K562 (cell line): ENCODE results near the gene FAM186B. TPM values are rescaled to one million over a fixed set of nuclear protein-coding genes. Genes with fewer than 3 reads are reported as not detected.

ENCODE experiments used
- ARNT ChIP-seq, 2 experiments: fragments of 450-650 bp; IDR thresholded peaks; 2 replicates each; pipeline ENCODE4 v1.6.1; 2016; ENCODE audit warnings: mild to moderate bottlenecking in 1 of 2
- CAMTA2 ChIP-seq: fragments of 250-450 bp; sonication (Bioruptor Pico); conservative IDR thresholded peaks from 2 replicates; pipeline ENCODE4 v1.5.1; 2022
- CBFB ChIP-seq: sonication (generic); formaldehyde crosslinking; IDR thresholded peaks from 2 replicates; pipeline ENCODE4 v1.4.0; 2020; ENCODE audit warnings: mild to moderate bottlenecking, missing genetic modification reagents
- DIDO1 ChIP-seq: fragments of 450-650 bp; IDR thresholded peaks from 2 replicates; pipeline ENCODE4 v1.6.1; 2016; ENCODE audit warnings: low read depth, missing biosample characterization, missing genetic modification characterization
- HDGF ChIP-seq: fragments of 450-650 bp; IDR thresholded peaks from 2 replicates; pipeline ENCODE4 v1.6.1; 2016
- HINFP ChIP-seq: fragments of 450-650 bp; conservative IDR thresholded peaks from 2 replicates; pipeline ENCODE4 v1.6.1; 2016; ENCODE audit warnings: missing genetic modification characterization, low read depth, mild to moderate bottlenecking, control low read depth, missing compliant biosample characterization
- HNRNPL ChIP-seq: fragments of 200-400 bp; formaldehyde crosslinking; IDR thresholded peaks from 2 replicates; pipeline ENCODE4 v1.6.1; 2017; ENCODE audit warnings: low read depth, mild to moderate bottlenecking, low read length
- KLF13 ChIP-seq: fragments of 450-650 bp; IDR thresholded peaks from 2 replicates; pipeline ENCODE4 v1.6.1; 2016; ENCODE audit warnings: missing genetic modification characterization, low read depth, mild to moderate bottlenecking, missing compliant biosample characterization, moderate library complexity, borderline replicate concordance
- MTA3 ChIP-seq: fragments of 450-650 bp; formaldehyde crosslinking; IDR thresholded peaks from 2 replicates; pipeline ENCODE4 v1.6.1; 2017; ENCODE audit warnings: mild to moderate bottlenecking, borderline replicate concordance
- NONO ChIP-seq, 2 experiments: fragments of 200-400 bp in 1 of 2; fragments of 450-650 bp in 1 of 2; formaldehyde crosslinking in 1 of 2; IDR thresholded peaks; 2 replicates each; pipeline ENCODE4 v1.6.1; 2017; ENCODE audit warnings: low read depth in 2 of 2, mild to moderate bottlenecking in 2 of 2, moderate library complexity in 2 of 2, low read length in 1 of 2
- NUFIP1 ChIP-seq: fragments of 450-650 bp; IDR thresholded peaks from 2 replicates; pipeline ENCODE4 v1.6.1; 2018; ENCODE audit not compliant: partially characterized antibody
- PCBP1 ChIP-seq: fragments of 200-400 bp; formaldehyde crosslinking; IDR thresholded peaks from 2 replicates; pipeline ENCODE4 v1.6.1; 2018; ENCODE audit warnings: mild to moderate bottlenecking, low read depth, low read length; ENCODE audit not compliant: poor library complexity, severe bottlenecking
- SRSF7 ChIP-seq: fragments of 200-400 bp; formaldehyde crosslinking; optimal IDR thresholded peaks from 2 replicates; pipeline ENCODE3; 2017; ENCODE audit warnings: mild to moderate bottlenecking, low read depth, low read length
- TCF3 ChIP-seq: sonication (generic); formaldehyde crosslinking; IDR thresholded peaks from 2 replicates; pipeline ENCODE4 v1.4.0; 2020; ENCODE audit warnings: mild to moderate bottlenecking, missing genetic modification reagents
- TCFL5 ChIP-seq: fragments of 250-450 bp; sonication (Bioruptor Pico); conservative IDR thresholded peaks from 2 replicates; pipeline ENCODE4 v1.6.1; 2021; ENCODE audit warnings: mild to moderate bottlenecking, moderate library complexity, matching md5 sums
- THAP7 ChIP-seq: fragments of 250-450 bp; sonication (Bioruptor Pico); IDR thresholded peaks from 2 replicates; pipeline ENCODE4 v1.5.0; 2021
- THRAP3 ChIP-seq: fragments of 450-650 bp; IDR thresholded peaks from 2 replicates; pipeline ENCODE4 v1.6.1; 2016; ENCODE audit warnings: mild to moderate bottlenecking, inconsistent platforms, borderline replicate concordance
- TOE1 ChIP-seq, 2 experiments: fragments of 450-650 bp in 1 of 2; sonication (generic) in 1 of 2; formaldehyde crosslinking in 1 of 2; IDR thresholded peaks; 2 replicates each; pipeline versions ENCODE4 v1.7.1 to v1.8.0; 2016 to 2022; ENCODE audit warnings: borderline replicate concordance in 2 of 2, mild to moderate bottlenecking in 2 of 2, antibody characterized with exemption in 1 of 2, inconsistent platforms in 1 of 2, low read depth in 1 of 2, missing genetic modification reagents in 1 of 2, moderate library complexity in 1 of 2
- VEZF1 ChIP-seq: fragments of 200-800 bp; sonication (Bioruptor generic); IDR thresholded peaks from 2 replicates; pipeline ENCODE4 v1.6.1; 2017; ENCODE audit warnings: missing genetic modification characterization, missing compliant biosample characterization
- ZBTB12 ChIP-seq: fragments of 250-450 bp; sonication (Bioruptor Pico); IDR thresholded peaks from 2 replicates; pipeline ENCODE4 v1.4.0; 2020
- ZEB2 ChIP-seq: fragments of 450-650 bp; IDR thresholded peaks from 2 replicates; pipeline ENCODE4 v1.6.1; 2016
- ZFX ChIP-seq: sonication (generic); formaldehyde crosslinking; IDR thresholded peaks from 2 replicates; pipeline ENCODE4 v1.8.0; 2022; ENCODE audit warnings: mild to moderate bottlenecking, missing genetic modification reagents, moderate library complexity
- ZNF408 ChIP-seq: fragments of 250-450 bp; sonication (Bioruptor Pico); IDR thresholded peaks from 2 replicates; pipeline ENCODE4 v1.4.0; 2020; ENCODE audit warnings: low read depth, mild to moderate bottlenecking, moderate library complexity
- ZNF644 ChIP-seq: fragments of 200-800 bp; sonication (Bioruptor generic); IDR thresholded peaks from 2 replicates; pipeline ENCODE4 v1.6.1; 2016; ENCODE audit warnings: low read depth, missing genetic modification characterization, missing compliant biosample characterization
- polyA plus RNA-seq, 8 experiments: library from polyadenylated mRNA; depleted of rRNA in 4 of 8; stranded (reverse) in 5 of 8; unstranded in 3 of 8; fragments of >200 nt; fragmentation: Nextera tagmentation in 2 of 8; fragmentation: Illumina TruSeq in 1 of 8; extraction: Ambion mirVana in 2 of 8; extraction: Trizol in 1 of 8; gene quantifications; 2 replicates each; pipeline versions ENCODE4 v1.2.1 to v1.2.3, GENCODE V29; 2011 to 2014; ENCODE audit warnings: inconsistent platforms in 1 of 8, missing spikeins in 1 of 8
- total RNA-seq, 7 experiments: library from RNA; depleted of rRNA in 6 of 7; stranded (reverse); fragments of >200 nt in 6 of 7; fragmentation: Illumina TruSeq in 2 of 7; extraction: Trizol in 2 of 7; gene quantifications; 2 replicates each; pipeline versions ENCODE4 v1.2.1 to v1.2.3, GENCODE V29; 2011 to 2021; ENCODE audit warnings: low replicate concordance in 1 of 7

Gene FAM186B
- total and polyA plus RNA-seq, 9 of the 15 experiments (the other 6 are each of a cell fraction or from before 2014, with no cell fraction given) = 0.07 to 0.42 (median 0.15) TPM

- TF ChIP-seq NONO (IDR thresholded peaks at IDR 0.05; ENCODE audit: low read depth in 2 of 2, low read length in 1 of 2) (no peak), ZNF644 (tag) (no peak), TOE1 (IDR thresholded peaks at IDR 0.05; ENCODE audit: borderline replicate concordance) (no peak), TOE1 (CRISPR knock-in tag; IDR thresholded peaks at IDR 0.05; ENCODE audit: borderline replicate concordance, low read depth) (no peak), CAMTA2 (CRISPR knock-in tag) (no peak), ZEB2 (no peak), THAP7 (no peak), ZNF408 (CRISPR knock-in tag) (no peak), ARNT (IDR thresholded peaks at IDR 0.05) (no peak), VEZF1 (CRISPR knock-in tag) (no peak), TCF3 (CRISPR knock-in tag) (no peak), ZFX (CRISPR knock-in tag) (peak; percentile 78), MTA3 (no peak; the same call in 1 of the 2 replicates), KLF13 (tag) (no peak), TCFL5 (CRISPR knock-in tag) (no peak), HINFP (no peak), DIDO1 (no peak), CBFB (CRISPR knock-in tag) (no peak), PCBP1 (no peak), HDGF (no peak), NUFIP1 (no peak), THRAP3 (no peak), HNRNPL (no peak), SRSF7 (no peak), ZBTB12 (CRISPR knock-in tag) (no peak)
Measured at GRCh38 chr12:49622501-49623141, 17.2 kb upstream of the FAM186B start (continued).
